ENCODE data around the gene PPFIBP1. TPM values are rescaled to one million over a fixed set of nuclear protein-coding genes. Genes with fewer than 3 reads are reported as not detected.

The PPFIBP1 gene
- polyA plus RNA-seq, 1 experiment, result 47.5 TPM

DNA sequence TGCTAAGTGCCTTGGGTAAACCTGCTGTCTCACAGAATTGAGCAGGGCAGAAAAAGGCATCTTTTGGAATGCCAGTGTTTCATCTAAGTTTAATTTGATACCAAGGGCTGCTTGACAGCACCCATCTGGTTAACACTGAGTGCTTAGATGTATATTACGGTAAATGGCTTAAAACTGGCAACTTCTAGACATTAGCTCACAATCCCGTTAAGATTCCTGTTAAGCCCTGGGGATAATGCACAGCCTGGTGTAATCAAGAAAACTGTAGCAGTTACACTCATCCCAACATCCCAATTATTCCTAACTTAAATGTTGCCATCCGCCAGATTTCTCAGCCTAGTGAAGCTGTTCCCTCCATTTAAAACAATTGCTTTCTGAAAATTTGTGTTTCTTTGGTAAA lies 29.9 kb downstream of the PPFIBP1 start:
- H3K4me3 ChIP-seq (ENCODE audit: low read depth, low read length), result no peak overlapping the region
- no peaks in the 10 kb centered on the region for H3K36me3 ChIP-seq (ENCODE audit: control insufficient read depth, insufficient read depth, low read length)
- TF ChIP-seq, protein P1, sequence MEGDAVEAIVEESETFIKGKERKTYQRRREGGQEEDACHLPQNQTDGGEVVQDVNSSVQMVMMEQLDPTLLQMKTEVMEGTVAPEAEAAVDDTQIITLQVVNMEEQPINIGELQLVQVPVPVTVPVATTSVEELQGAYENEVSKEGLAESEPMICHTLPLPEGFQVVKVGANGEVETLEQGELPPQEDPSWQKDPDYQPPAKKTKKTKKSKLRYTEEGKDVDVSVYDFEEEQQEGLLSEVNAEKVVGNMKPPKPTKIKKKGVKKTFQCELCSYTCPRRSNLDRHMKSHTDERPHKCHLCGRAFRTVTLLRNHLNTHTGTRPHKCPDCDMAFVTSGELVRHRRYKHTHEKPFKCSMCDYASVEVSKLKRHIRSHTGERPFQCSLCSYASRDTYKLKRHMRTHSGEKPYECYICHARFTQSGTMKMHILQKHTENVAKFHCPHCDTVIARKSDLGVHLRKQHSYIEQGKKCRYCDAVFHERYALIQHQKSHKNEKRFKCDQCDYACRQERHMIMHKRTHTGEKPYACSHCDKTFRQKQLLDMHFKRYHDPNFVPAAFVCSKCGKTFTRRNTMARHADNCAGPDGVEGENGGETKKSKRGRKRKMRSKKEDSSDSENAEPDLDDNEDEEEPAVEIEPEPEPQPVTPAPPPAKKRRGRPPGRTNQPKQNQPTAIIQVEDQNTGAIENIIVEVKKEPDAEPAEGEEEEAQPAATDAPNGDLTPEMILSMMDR (IDR thresholded peaks at IDR 0.05; ENCODE audit: insufficient read depth, low read depth, low read length), result no peak
- POLR2A ChIA-PET, result no interaction called here
- CTCF ChIA-PET, result interaction anchor here (0.7 to 1.0 kb wide), 2 partner anchors 23 to 115 kb away, joined by 3 read pairs; no protein-coding TSS in a partner anchor
- H3K27me3 ChIP-seq (ENCODE audit: control insufficient read depth, insufficient read depth, low read length), result no peaks in the 10 kb centered on the region
- DNase-seq (ENCODE audit: low read depth), result no peak

DNA sequence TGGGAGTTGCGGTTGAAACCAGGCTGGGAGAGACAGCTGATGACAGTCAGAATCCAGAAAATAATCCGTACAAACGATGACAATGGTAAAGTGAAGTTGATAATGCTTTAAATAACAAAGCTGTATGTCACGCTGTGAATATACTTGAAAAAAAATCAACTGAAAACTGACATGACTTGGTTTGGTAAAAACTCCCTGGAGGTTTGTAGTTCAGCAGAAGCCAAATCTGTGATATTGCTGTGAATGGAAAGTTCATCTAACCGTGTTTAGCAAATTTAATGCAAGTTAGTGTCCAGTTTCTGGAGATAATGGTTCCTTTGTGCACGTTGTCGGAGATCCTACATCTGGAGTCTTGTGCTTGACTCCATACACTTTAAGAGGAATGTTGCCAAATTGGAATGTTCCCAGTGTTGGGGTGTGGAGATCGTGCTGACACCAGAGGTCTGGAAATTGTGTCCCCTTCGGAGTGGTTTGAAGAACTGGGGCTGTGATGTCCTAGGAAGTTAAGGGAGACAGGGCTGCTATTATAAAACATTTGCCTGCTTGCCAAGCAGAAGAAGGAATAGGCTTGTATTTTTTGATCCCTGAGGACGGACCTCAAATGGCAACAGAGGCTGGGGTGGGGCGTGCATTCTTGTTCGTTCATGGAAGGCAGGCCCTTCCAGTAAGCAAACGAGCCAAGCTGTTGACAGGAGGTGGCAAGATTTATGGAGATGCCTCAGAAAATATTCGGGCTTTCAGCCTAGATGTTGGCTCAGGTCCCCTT lies 30.6 kb downstream of the PPFIBP1 start:
- TF ChIP-seq, protein P1 (IDR thresholded peaks at IDR 0.05; ENCODE audit: insufficient read depth, low read depth, low read length), result no peak
- Histone ChIP-seq H3K27me3 (ENCODE audit: control insufficient read depth, insufficient read depth, low read length) (no peaks in the 10 kb centered on the region), H3K4me3 (ENCODE audit: low read depth, low read length) (no peak overlapping the region), H3K36me3 (ENCODE audit: control insufficient read depth, insufficient read depth, low read length) (no peaks in the 10 kb centered on the region)
- POLR2A ChIA-PET, result interaction anchor here (0.6 kb wide), 1 partner anchor 8 kb away, joined by 3 read pairs; no protein-coding TSS in a partner anchor
- CTCF ChIA-PET, result interaction anchor here (0.8 to 1.0 kb wide), 3 partner anchors 19 to 81 kb away, joined by 3 to 4 read pairs (median 3); no protein-coding TSS in a partner anchor
- no peak for DNase-seq (ENCODE audit: low read depth)

DNA sequence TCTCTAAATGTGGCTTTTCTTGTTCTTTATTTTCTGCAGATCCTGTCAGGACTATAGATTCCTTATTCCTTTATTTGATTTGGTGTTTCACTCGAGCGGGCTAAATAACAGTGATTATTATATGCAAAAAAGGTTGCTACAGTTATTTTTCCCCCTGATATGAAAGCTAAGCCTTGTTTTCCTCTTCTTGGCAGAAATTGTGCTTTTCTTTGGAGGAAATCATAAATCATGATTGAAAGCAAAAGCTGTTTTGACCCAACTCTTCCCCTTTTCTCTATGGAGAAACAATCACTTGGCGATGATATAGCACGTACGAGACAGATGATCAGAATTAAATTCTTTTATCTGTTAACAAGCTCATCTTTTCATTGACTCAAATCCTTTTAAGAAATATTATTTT lies 31.4 kb downstream of the PPFIBP1 start:
- POLR2A ChIA-PET, result interaction anchor here (0.6 kb wide), 1 partner anchor 9 kb away, joined by 3 read pairs; no protein-coding TSS in a partner anchor
- CTCF ChIA-PET, result interaction anchor here (0.8 to 0.9 kb wide), 2 partner anchors 19 to 80 kb away, joined by 3 to 4 read pairs; no protein-coding TSS in a partner anchor
- no peak overlapping the region for H3K4me3 ChIP-seq (ENCODE audit: low read depth, low read length)

DNA sequence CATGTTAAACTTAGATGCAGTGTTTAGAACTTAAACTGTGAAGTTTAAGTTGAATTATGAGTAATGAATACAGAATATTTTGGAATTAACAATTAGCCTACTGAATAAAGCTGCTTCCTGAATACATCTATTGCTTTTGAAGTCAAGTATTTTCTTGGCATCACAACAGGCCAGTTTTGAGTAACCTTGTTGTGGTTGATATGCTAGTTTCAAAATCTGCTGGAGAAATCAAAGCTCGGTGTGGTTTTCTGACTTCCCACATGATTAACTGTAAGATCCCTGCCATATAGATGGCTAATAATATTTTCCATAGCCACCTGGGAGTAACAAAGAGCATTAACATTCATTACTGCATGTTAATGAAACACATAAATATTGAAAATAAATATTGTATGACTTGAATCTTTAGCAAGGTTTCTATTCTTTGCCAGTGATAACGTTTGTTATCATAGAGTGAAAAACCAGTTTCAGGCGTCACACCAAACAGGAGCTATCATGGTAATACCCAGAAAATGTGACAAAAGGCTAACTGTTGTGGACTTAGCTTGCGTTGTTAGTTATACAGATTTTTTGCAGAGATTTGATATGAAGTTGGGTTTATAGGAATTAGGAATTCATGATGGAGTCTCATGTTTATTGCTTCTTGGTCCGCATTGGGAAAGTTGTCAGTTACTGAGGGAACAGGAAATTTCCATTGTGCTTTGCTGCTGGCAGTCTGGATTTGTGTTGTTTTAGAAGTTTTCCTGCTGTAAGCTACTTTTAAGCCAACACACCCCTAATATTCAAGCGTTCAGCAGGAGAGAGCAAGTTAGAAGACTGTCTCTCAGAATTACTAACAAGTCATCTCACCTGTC lies 32.1 kb downstream of the PPFIBP1 start:
- Histone ChIP-seq H3K27me3 (ENCODE audit: control insufficient read depth, insufficient read depth, low read length) (no peaks in the 10 kb centered on the region), H3K4me3 (ENCODE audit: low read depth, low read length) (no peak overlapping the region), H3K36me3 (ENCODE audit: control insufficient read depth, insufficient read depth, low read length) (no peaks in the 10 kb centered on the region)
- TF ChIP-seq, protein P1 (IDR thresholded peaks at IDR 0.05; ENCODE audit: insufficient read depth, low read depth, low read length), result no peak
- no peak for DNase-seq (ENCODE audit: low read depth)
- ChIA-PET POLR2A (no interaction called here), CTCF (interaction anchor here (0.9 kb wide), 1 partner anchor 79 kb away, joined by 4 read pairs; no protein-coding TSS in a partner anchor)

More for the DNA sequence above, 31.4 kb downstream of the PPFIBP1 start:
- Histone ChIP-seq H3K36me3 (ENCODE audit: control insufficient read depth, insufficient read depth, low read length) (no peaks in the 10 kb centered on the region), H3K27me3 (ENCODE audit: control insufficient read depth, insufficient read depth, low read length) (no peaks in the 10 kb centered on the region)
- no peak for DNase-seq (ENCODE audit: low read depth)
- TF ChIP-seq, protein P1 (IDR thresholded peaks at IDR 0.05; ENCODE audit: insufficient read depth, low read depth, low read length), result no peak

DNA sequence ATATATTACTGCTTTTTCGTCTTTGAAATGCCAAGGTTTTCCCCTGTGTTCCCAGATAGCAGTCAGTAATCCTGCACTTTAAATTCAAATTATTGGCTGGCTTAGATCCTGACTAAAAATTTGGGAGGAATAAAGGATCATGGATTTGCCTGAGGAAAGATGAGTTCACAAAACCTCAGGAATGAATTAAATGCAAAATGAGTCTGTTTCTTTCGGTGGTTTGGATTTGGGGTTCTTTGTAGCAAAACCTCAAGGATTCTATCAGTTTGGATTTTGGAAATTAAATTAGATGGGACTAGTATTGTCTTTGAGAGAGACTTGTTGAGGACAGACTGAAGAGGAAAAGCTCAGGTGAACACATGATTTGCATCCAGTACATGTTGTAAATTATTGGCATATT lies 36.1 kb downstream of the PPFIBP1 start:
- H3K27me3 ChIP-seq (ENCODE audit: control insufficient read depth, insufficient read depth, low read length), result no peaks in the 10 kb centered on the region
- TF ChIP-seq, protein P1 (IDR thresholded peaks at IDR 0.05; ENCODE audit: insufficient read depth, low read depth, low read length), result no peak
- CTCF ChIA-PET, result no interaction called here
- POLR2A ChIA-PET, result no interaction called here
- no peak for DNase-seq (ENCODE audit: low read depth)
- no peak overlapping the region for H3K4me3 ChIP-seq (ENCODE audit: low read depth, low read length)
- no peaks in the 10 kb centered on the region for H3K36me3 ChIP-seq (ENCODE audit: control insufficient read depth, insufficient read depth, low read length)
